GM18867 (cell line): ENCODE results near the gene SPATA31D1.

Experiments used
- ATAC-seq: cut with Tn5 transposase; IDR thresholded peaks from one replicate; pipeline ENCODE4 v1.9.1; 2021; ENCODE audit warnings: mild to moderate bottlenecking, moderate library complexity; ENCODE audit not compliant: unreplicated experiment

Gene SPATA31D1

GRCh38 chr9:82020331-82020730, 31.8 kb downstream of the SPATA31D1 start:
- ATAC-seq, result no peak

GRCh38 chr9:82021198-82021597, 32.6 kb downstream of the SPATA31D1 start:
- ATAC-seq, result no peak

GRCh38 chr9:82022121-82022520, 33.5 kb downstream of the SPATA31D1 start:
- ATAC-seq, result no peak

- no peak for ATAC-seq
Measured at GRCh38 chr9:82024908-82025307, 36.3 kb downstream of the SPATA31D1 start.

- ATAC-seq, result no peak
Measured at GRCh38 chr9:82031538-82032280, 43.1 kb downstream of the SPATA31D1 start.

- no peak for ATAC-seq
Measured at GRCh38 chr9:82034956-82035731, 46.6 kb downstream of the SPATA31D1 start.

GRCh38 chr9:82036086-82036485, 47.5 kb downstream of the SPATA31D1 start:
- ATAC-seq, result no peak

GRCh38 chr9:82037126-82037525, 48.6 kb downstream of the SPATA31D1 start:
- ATAC-seq, result no peak

GRCh38 chr9:82038897-82039296, 50.3 kb downstream of the SPATA31D1 start:
- ATAC-seq, result no peak
